ENCODE measurements around the gene CAB39L.

Gene CAB39L

GRCh38 chr13:49407068-49407467 is 36.8 kb downstream of the CAB39L start:
- no peaks in the 10 kb centered on the region for H3K9me2 ChIP-seq (replicated peaks; ENCODE audit: insufficient read depth, low read length)
- H4K20me1 ChIP-seq (ENCODE audit: low read depth, low read length) = no peaks in the 10 kb centered on the region
- H3K4me3 ChIP-seq (ENCODE audit: insufficient read depth, low read length, poor library complexity, severe bottlenecking) = no peak overlapping the region
- H3K79me2 ChIP-seq (ENCODE audit: insufficient read depth, low read length) = no peaks in the 10 kb centered on the region
- no peaks in the 10 kb centered on the region for H3F3A ChIP-seq (ENCODE audit: insufficient read depth)
- no peak overlapping the region for H3K27ac ChIP-seq (ENCODE audit: low read depth, low read length)
- H3K27me3 ChIP-seq (ENCODE audit: low read length) = no peaks in the 10 kb centered on the region
- no peak for TF ChIP-seq EZH2phosphoT487 (conservative IDR thresholded peaks at IDR 0.05; ENCODE audit: low read length)
- TF ChIP-seq, protein P1, sequence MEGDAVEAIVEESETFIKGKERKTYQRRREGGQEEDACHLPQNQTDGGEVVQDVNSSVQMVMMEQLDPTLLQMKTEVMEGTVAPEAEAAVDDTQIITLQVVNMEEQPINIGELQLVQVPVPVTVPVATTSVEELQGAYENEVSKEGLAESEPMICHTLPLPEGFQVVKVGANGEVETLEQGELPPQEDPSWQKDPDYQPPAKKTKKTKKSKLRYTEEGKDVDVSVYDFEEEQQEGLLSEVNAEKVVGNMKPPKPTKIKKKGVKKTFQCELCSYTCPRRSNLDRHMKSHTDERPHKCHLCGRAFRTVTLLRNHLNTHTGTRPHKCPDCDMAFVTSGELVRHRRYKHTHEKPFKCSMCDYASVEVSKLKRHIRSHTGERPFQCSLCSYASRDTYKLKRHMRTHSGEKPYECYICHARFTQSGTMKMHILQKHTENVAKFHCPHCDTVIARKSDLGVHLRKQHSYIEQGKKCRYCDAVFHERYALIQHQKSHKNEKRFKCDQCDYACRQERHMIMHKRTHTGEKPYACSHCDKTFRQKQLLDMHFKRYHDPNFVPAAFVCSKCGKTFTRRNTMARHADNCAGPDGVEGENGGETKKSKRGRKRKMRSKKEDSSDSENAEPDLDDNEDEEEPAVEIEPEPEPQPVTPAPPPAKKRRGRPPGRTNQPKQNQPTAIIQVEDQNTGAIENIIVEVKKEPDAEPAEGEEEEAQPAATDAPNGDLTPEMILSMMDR (IDR thresholded peaks at IDR 0.05; ENCODE audit: insufficient read depth, low read length, poor library complexity, severe bottlenecking) = no peak
- no peaks in the 10 kb centered on the region for H3K36me3 ChIP-seq (ENCODE audit: low read length)
- H2AFZ ChIP-seq (ENCODE audit: low read depth, low read length, severe bottlenecking) = no peak overlapping the region
- no peaks in the 10 kb centered on the region for H3K9me3 ChIP-seq (ENCODE audit: insufficient read depth, low read length)
- H3K9ac ChIP-seq (ENCODE audit: low read length) = no peak overlapping the region
- no peak overlapping the region for H3K4me2 ChIP-seq (ENCODE audit: low read depth, low read length, poor library complexity, severe bottlenecking)

- Histone ChIP-seq H3K9ac (ENCODE audit: low read length) (no peak overlapping the region), H3K27ac (ENCODE audit: low read depth, low read length) (no peak overlapping the region)
These were observed 39.2 kb downstream of the CAB39L start for GRCh38 chr13:49404703-49405020.

GRCh38 chr13:49403996-49404702 is 39.7 kb downstream of the CAB39L start:
- H3F3A ChIP-seq (ENCODE audit: insufficient read depth) = no peaks in the 10 kb centered on the region
- H4K20me1 ChIP-seq (ENCODE audit: low read depth, low read length) = no peaks in the 10 kb centered on the region
- no peak overlapping the region for H2AFZ ChIP-seq (ENCODE audit: low read depth, low read length, severe bottlenecking)
- no peaks in the 10 kb centered on the region for H3K27me3 ChIP-seq (ENCODE audit: low read length)
- no peaks in the 10 kb centered on the region for H3K9me2 ChIP-seq (replicated peaks; ENCODE audit: insufficient read depth, low read length)
- no peak overlapping the region for H3K4me2 ChIP-seq (ENCODE audit: low read depth, low read length, poor library complexity, severe bottlenecking)
- H3K4me3 ChIP-seq (ENCODE audit: insufficient read depth, low read length, poor library complexity, severe bottlenecking) = no peak overlapping the region
- no peaks in the 10 kb centered on the region for H3K9me3 ChIP-seq (ENCODE audit: insufficient read depth, low read length)
- no peaks in the 10 kb centered on the region for H3K79me2 ChIP-seq (ENCODE audit: insufficient read depth, low read length)
- no peak for TF ChIP-seq EZH2phosphoT487 (conservative IDR thresholded peaks at IDR 0.05; ENCODE audit: low read length)
- TF ChIP-seq, protein P1 (IDR thresholded peaks at IDR 0.05; ENCODE audit: insufficient read depth, low read length, poor library complexity, severe bottlenecking) = no peak
- H3K27ac ChIP-seq (ENCODE audit: low read depth, low read length) = no peak overlapping the region
- 0 out of 2 replicates have a peak, but pooled peaks cover 3% of the 10 kb centered on the region for H3K36me3 ChIP-seq (ENCODE audit: low read length)
- H3K9ac ChIP-seq (ENCODE audit: low read length) = no peak overlapping the region

More at GRCh38 chr13:49404703-49405020, 39.2 kb downstream of the CAB39L start:
- H3K4me2 ChIP-seq (ENCODE audit: low read depth, low read length, poor library complexity, severe bottlenecking) = no peak overlapping the region
- no peaks in the 10 kb centered on the region for H3K79me2 ChIP-seq (ENCODE audit: insufficient read depth, low read length)
- no peaks in the 10 kb centered on the region for H3K9me2 ChIP-seq (replicated peaks; ENCODE audit: insufficient read depth, low read length)
- no peaks in the 10 kb centered on the region for H3K27me3 ChIP-seq (ENCODE audit: low read length)
- 0 out of 2 replicates have a peak, but pooled peaks cover 3% of the 10 kb centered on the region for H3K36me3 ChIP-seq (ENCODE audit: low read length)
- no peak overlapping the region for H3K4me3 ChIP-seq (ENCODE audit: insufficient read depth, low read length, poor library complexity, severe bottlenecking)
- no peaks in the 10 kb centered on the region for H3F3A ChIP-seq (ENCODE audit: insufficient read depth)
- no peaks in the 10 kb centered on the region for H3K9me3 ChIP-seq (ENCODE audit: insufficient read depth, low read length)
- no peak overlapping the region for H2AFZ ChIP-seq (ENCODE audit: low read depth, low read length, severe bottlenecking)
- H4K20me1 ChIP-seq (ENCODE audit: low read depth, low read length) = no peaks in the 10 kb centered on the region
- TF ChIP-seq EZH2phosphoT487 (conservative IDR thresholded peaks at IDR 0.05; ENCODE audit: low read length) = no peak
- TF ChIP-seq, protein P1 (IDR thresholded peaks at IDR 0.05; ENCODE audit: insufficient read depth, low read length, poor library complexity, severe bottlenecking) = no peak
